Thoracic aorta (tissue), 2 donors: Measurements from ENCODE around the gene CCDC148. TPM values are rescaled to one million over a fixed set of nuclear protein-coding genes. Genes with fewer than 3 reads are reported as not detected.

ENCODE experiments used
- ATAC-seq: fragments of 150-250 bp; one replicate; pipeline ENCODE4 v1.8.0; 2017; ENCODE audit warnings: low read depth; ENCODE audit not compliant: insufficient number of reproducible peaks, low FRiP score
- DNase-seq: peaks from one replicate; pipeline ENCODE4 v3.0.0-alpha.2; 2020; ENCODE audit warnings: low spot score
- H3K27ac ChIP-seq, 2 donors: fragments of 200-600 bp; sonication (generic); 1 replicate in 1 of 2; 2 replicates in 1 of 2; pipeline ENCODE4 v1.5.1; 2016; ENCODE audit warnings: mild to moderate bottlenecking in 2 of 2, moderate library complexity in 2 of 2
- H3K27me3 ChIP-seq: fragments of 200-600 bp; sonication (generic); replicated peaks from 2 replicates; pipeline ENCODE4 v1.6.0; 2016; ENCODE audit warnings: mild to moderate bottlenecking; ENCODE audit not compliant: insufficient read depth
- H3K36me3 ChIP-seq: fragments of 200-600 bp; sonication (generic); one replicate; pipeline ENCODE4 v1.5.1; 2016
- H3K4me1 ChIP-seq, 2 donors: fragments of 200-600 bp; sonication (generic); 1 replicate in 1 of 2; 2 replicates in 1 of 2; pipeline versions ENCODE4 v1.5.1 to v1.6.0; 2016; ENCODE audit warnings: low read depth in 2 of 2, mild to moderate bottlenecking in 1 of 2; ENCODE audit not compliant: control insufficient read depth in 1 of 2
- H3K4me3 ChIP-seq: fragments of 200-600 bp; sonication (generic); 2 replicates; pipeline ENCODE4 v1.5.1; 2016; ENCODE audit warnings: mild to moderate bottlenecking
- H3K9me3 ChIP-seq: fragments of 200-600 bp; sonication (generic); 2 replicates; pipeline ENCODE4 v1.5.1; 2016
- CTCF ChIP-seq: fragments of 200-600 bp; sonication (generic); IDR thresholded peaks from one replicate; pipeline ENCODE4 v1.5.1; 2019; ENCODE audit warnings: antibody characterized with exemption
- total RNA-seq, 2 donors: library from RNA; depleted of rRNA; stranded (reverse); fragments of >200 nt; gene quantifications; one replicate each; pipeline versions ENCODE4 v1.1.0 to v1.2.3, GENCODE V29; 2016

The CCDC148 gene
- total RNA-seq, 2 donors from 2014 or later, result 0.71 TPM; not detected in 1

- Histone ChIP-seq H3K4me1 (no peaks in the 10 kb centered on the region), H3K9me3 (no peaks in the 10 kb centered on the region), H3K36me3 (no peaks in the 10 kb centered on the region), H3K27ac (no peak overlapping the region), H3K4me3 (no peak overlapping the region), H3K27me3 (no peaks in the 10 kb centered on the region)
- no peak for TF ChIP-seq CTCF
- ATAC-seq, result no peak
- no peak for DNase-seq
These were observed 271.8 kb downstream of the CCDC148 start for GRCh38 chr2:158184556-158185343.

GRCh38 chr2:158184001-158184400, 272.6 kb downstream of the CCDC148 start:
- H3K27me3 ChIP-seq, result no peaks in the 10 kb centered on the region
- no peak for ATAC-seq
- H3K27ac ChIP-seq, result no peak overlapping the region
- no peak overlapping the region for H3K4me3 ChIP-seq
- no peak for TF ChIP-seq CTCF
- no peaks in the 10 kb centered on the region for H3K36me3 ChIP-seq
- DNase-seq, result no peak
- H3K4me1 ChIP-seq, result no peaks in the 10 kb centered on the region
- H3K9me3 ChIP-seq, result no peaks in the 10 kb centered on the region

- Histone ChIP-seq H3K36me3 (no peaks in the 10 kb centered on the region), H3K9me3 (no peaks in the 10 kb centered on the region), H3K4me3 (no peak overlapping the region), H3K27ac (no peak overlapping the region), H3K27me3 (no peaks in the 10 kb centered on the region), H3K4me1 (no peaks in the 10 kb centered on the region)
- no peak for TF ChIP-seq CTCF
- DNase-seq (no peak), ATAC-seq (no peak)
These were observed 273.8 kb downstream of the CCDC148 start for GRCh38 chr2:158182676-158183295.

- ATAC-seq (no peak), DNase-seq (no peak)
- Histone ChIP-seq H3K36me3 (no peaks in the 10 kb centered on the region), H3K27me3 (no peaks in the 10 kb centered on the region), H3K9me3 (no peaks in the 10 kb centered on the region), H3K4me1 (no peaks in the 10 kb centered on the region), H3K27ac (no peak overlapping the region), H3K4me3 (no peak overlapping the region)
- no peak for TF ChIP-seq CTCF
These were observed 275.4 kb downstream of the CCDC148 start for GRCh38 chr2:158181171-158181570.

- no peak overlapping the region for H3K4me3 ChIP-seq
- no peak for TF ChIP-seq CTCF
- no peak overlapping the region for H3K27ac ChIP-seq
- H3K27me3 ChIP-seq, result no peaks in the 10 kb centered on the region
- no peaks in the 10 kb centered on the region for H3K36me3 ChIP-seq
- no peaks in the 10 kb centered on the region for H3K9me3 ChIP-seq
- DNase-seq, result no peak
- no peak for ATAC-seq
- H3K4me1 ChIP-seq, result no peaks in the 10 kb centered on the region
These were observed 276.9 kb downstream of the CCDC148 start for GRCh38 chr2:158179660-158180059.
